Measurements from ENCODE around the gene HCAR2.
"Not testable (repeated sequence)": the region's sequence is repeated elsewhere in the genome, so short reads cannot be mapped to it uniquely, and the experiment has no call there.

HCAR2 gene

DNA sequence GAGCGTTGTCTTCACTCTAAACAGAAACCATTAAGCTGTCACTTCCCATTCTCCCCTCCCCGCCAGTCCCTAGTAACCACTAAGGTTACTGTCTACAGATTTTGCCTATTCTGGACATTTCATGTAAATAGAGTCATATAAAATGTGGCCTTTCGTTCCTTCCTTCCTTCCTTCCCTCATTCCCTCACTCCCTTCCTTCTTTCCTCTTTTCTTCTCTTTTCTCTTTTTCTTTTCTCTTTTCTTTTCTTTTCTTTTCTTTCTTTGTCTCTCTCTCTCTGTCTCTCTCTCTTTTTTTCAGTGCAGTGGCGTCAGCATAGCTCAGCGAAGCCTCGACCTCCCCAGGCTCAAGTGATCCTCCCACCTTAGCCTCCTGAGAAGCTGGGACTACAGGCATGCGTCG lies 37.8 kb downstream of the HCAR2 start:
- no peak for DNase-seq (ENCODE audit: low spot score)

DNA sequence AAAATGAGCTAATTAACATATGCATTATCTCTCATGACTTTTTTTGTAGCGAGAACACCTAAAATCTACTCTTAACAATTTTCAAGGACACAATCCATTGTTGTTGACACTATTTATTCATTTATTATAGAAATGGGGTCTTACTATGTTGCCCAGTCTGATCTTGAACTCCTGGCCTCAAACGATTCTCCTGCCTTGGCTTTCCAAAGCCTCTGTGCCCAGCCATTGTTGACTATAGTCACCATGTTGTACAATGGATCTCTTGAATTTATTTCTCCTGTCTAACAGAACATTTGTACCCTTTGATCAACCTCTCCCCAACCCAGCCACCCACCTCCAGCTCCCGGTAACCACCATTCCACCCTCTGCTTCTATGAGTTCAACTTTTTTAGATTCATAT lies 41.2 kb downstream of the HCAR2 start:
- DNase-seq (ENCODE audit: low spot score), result no peak

- DNase-seq (ENCODE audit: low spot score), result no peak
Observed at GRCh38 chr12:122661246-122661645, 41.9 kb downstream of the HCAR2 start.

DNA sequence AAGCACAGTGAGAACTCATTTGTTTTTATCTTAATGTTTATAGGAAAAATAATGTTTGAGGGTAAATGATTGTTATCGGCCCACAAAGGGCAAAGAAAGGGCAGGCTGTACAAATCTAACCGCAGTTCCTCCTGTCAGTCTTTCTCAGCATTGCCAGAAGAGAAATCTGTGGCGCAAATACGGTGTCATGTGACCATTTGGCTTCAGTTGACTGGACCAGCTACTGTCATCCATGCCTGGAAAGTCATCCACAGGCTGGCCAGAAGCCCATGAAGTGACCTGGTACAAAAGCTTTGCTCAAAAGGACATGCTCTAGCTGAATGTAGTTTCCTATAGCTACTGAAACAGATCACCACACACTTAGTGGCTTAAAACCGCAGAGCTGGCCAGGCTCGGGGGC lies 43.6 kb downstream of the HCAR2 start:
- DNase-seq (ENCODE audit: low spot score), result no peak

GRCh38 chr12:122656298-122656697 lies 46.9 kb downstream of the HCAR2 start:
- DNase-seq (ENCODE audit: low spot score), result no peak

GRCh38 chr12:122653291-122653690 lies 49.9 kb downstream of the HCAR2 start:
- not testable (repeated sequence) for DNase-seq (ENCODE audit: low spot score)

DNA sequence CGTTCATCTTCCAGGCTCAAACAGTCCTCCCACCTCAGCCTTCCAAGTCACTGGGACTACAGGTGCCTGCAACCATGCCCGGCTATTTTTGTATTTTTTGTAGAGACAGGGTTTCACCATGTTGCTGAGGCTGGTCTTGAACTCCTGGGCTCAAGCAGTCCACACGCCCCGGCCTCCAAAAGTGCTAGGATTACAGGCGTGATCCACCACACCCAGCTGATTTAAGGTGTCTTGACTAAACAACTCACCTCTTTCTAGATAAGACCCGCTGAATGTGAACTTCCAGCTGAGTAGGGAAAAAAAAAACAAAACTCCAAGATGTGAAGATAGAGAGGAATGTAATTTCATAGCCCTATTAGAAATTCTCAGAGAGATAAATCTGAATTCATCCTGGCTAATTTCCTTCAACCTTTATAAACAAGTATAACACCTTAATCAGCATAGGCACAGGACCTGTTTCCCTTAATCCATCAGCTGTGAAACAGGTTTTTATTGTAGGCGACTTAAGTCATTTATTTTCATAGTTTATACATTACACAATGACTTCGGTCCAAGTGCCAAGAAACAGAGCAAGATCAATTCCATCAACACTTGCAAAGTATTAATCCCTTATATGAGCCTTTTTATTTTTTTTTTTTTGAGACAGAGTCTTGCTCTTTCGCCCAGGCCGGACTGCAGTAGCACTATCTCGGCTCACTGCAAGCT lies 51.5 kb downstream of the HCAR2 start:
- no peak for DNase-seq (ENCODE audit: low spot score)

All from RKO (cell line).